OCI-LY3 (cell line): ENCODE data around the gene SPOCD1.

Experiments
- H2AFZ ChIP-seq: fragments of 200-600, 300-600 bp; shearing (Covaris generic); 2 replicates; pipeline ENCODE4 v1.6.0; 2014; ENCODE audit warnings: antibody characterized with exemption, low read depth, low read length
- H3K27ac ChIP-seq: fragments of 200-600, 300-600 bp; sonication (generic); 2 replicates; pipeline ENCODE4 v1.5.1; 2014; ENCODE audit warnings: mild to moderate bottlenecking, low read length, moderate library complexity, mixed read lengths
- H3K27me3 ChIP-seq: fragments of 200-600, 300-600 bp; sonication (generic); 2 replicates; pipeline ENCODE4 v1.6.1; 2014; ENCODE audit warnings: low read depth, low read length, mixed read lengths
- H3K36me3 ChIP-seq: fragments of 200-600, 300-600 bp; sonication (generic); replicated peaks from 2 replicates; pipeline ENCODE3; 2014; ENCODE audit warnings: low read depth, low read length, mixed read lengths
- H3K4me1 ChIP-seq: fragments of 300-600, 200-600 bp; sonication (generic); 2 replicates; pipeline ENCODE4 v1.6.1; 2014; ENCODE audit warnings: low read length, mixed read lengths
- H3K4me2 ChIP-seq: fragments of 200-600, 300-600 bp; sonication (generic); 2 replicates; pipeline ENCODE4 v1.6.1; 2014; ENCODE audit warnings: low read length, mixed read lengths
- H3K4me3 ChIP-seq: fragments of 300-600, 200-600 bp; sonication (generic); 2 replicates; pipeline ENCODE4 v1.5.1; 2014; ENCODE audit warnings: antibody characterized with exemption, mild to moderate bottlenecking, low read length, moderate library complexity
- H3K79me2 ChIP-seq: fragments of 300-600, 200-600 bp; shearing (Covaris generic); 2 replicates; pipeline ENCODE4 v1.6.1; 2014; ENCODE audit warnings: mild to moderate bottlenecking, low read length, mixed read lengths
- H3K9ac ChIP-seq: fragments of 300-600, 200-600 bp; shearing (Covaris generic); 2 replicates; pipeline ENCODE4 v1.6.0; 2014; ENCODE audit warnings: mild to moderate bottlenecking, low read length, moderate library complexity
- H3K9me3 ChIP-seq: fragments of 200-600, 300-600 bp; shearing (Covaris generic); 2 replicates; pipeline ENCODE4 v1.6.1; 2014; ENCODE audit warnings: low read length, mixed read lengths; ENCODE audit not compliant: insufficient read depth
- H4K20me1 ChIP-seq: fragments of 200-600, 300-600 bp; sonication (generic); 2 replicates; pipeline ENCODE4 v1.6.1; 2016; ENCODE audit warnings: low read length, mixed read lengths; ENCODE audit not compliant: insufficient read depth
- CTCF ChIP-seq: fragments of 200-600, 300-600 bp; sonication (generic); IDR thresholded peaks from 2 replicates; pipeline ENCODE4 v1.5.1; 2014; ENCODE audit warnings: antibody characterized with exemption, low read length, low read depth
- EZH2phosphoT487 ChIP-seq: fragments of 200-600 bp; shearing (Covaris generic); IDR thresholded peaks from 2 replicates; pipeline ENCODE4 v1.6.1; 2018; ENCODE audit warnings: antibody characterized with exemption, mixed run types, low read depth

Gene SPOCD1

GRCh38 chr1:31815752-31816500, at the start of gene SPOCD1:
Gene SPOCD1 (minus strand): TSS chr1:31816022. CDS start chr1:31815333, 689 bp downstream.
- Histone ChIP-seq H3K79me2 (no peaks in the 10 kb centered on the region), H4K20me1 (no peaks in the 10 kb centered on the region), H2AFZ (peak within 1 kb of the TSS; percentile 95), H3K9me3 (no peaks in the 10 kb centered on the region), H3K36me3 (no peaks in the 10 kb centered on the region), H3K27me3 (no peaks in the 10 kb centered on the region), H3K27ac (no peak within 1 kb of the TSS), H3K4me3 (peak within 1 kb of the TSS; percentile 80), H3K9ac (peak within 1 kb of the TSS; percentile 52), H3K4me1 (no peaks in the 10 kb centered on the region), H3K4me2 (peak within 1 kb of the TSS; percentile 85)
- TF ChIP-seq CTCF (peak; percentile 81), EZH2phosphoT487 (no peak)

GRCh38 chr1:31862071-31862470, 46.2 kb upstream of the SPOCD1 start:
- Histone ChIP-seq H2AFZ (no peak overlapping the region), H3K27me3 (no peaks in the 10 kb centered on the region), H4K20me1 (no peaks in the 10 kb centered on the region), H3K79me2 (no peaks in the 10 kb centered on the region), H3K4me1 (peaks cover 15% of the 10 kb centered on the region), H3K9me3 (no peaks in the 10 kb centered on the region), H3K9ac (no peak overlapping the region), H3K4me3 (no peak overlapping the region), H3K27ac (no peak overlapping the region), H3K4me2 (no peak overlapping the region), H3K36me3 (no peaks in the 10 kb centered on the region)
- TF ChIP-seq EZH2phosphoT487 (no peak), CTCF (no peak)

- no peaks in the 10 kb centered on the region for H3K36me3 ChIP-seq
- no peaks in the 10 kb centered on the region for H3K27me3 ChIP-seq
- peaks cover 11% of the 10 kb centered on the region for H3K4me1 ChIP-seq
- 0 out of 2 replicates have a peak overlapping the region, but pooled peaks have one; percentile 6 for H3K4me2 ChIP-seq
- TF ChIP-seq CTCF (peak; percentile 39), EZH2phosphoT487 (no peak)
- H2AFZ ChIP-seq: no peak overlapping the region
- H3K27ac ChIP-seq: no peak overlapping the region
- no peaks in the 10 kb centered on the region for H4K20me1 ChIP-seq
- H3K79me2 ChIP-seq: no peaks in the 10 kb centered on the region
- H3K9ac ChIP-seq: no peak overlapping the region
- no peaks in the 10 kb centered on the region for H3K9me3 ChIP-seq
- H3K4me3 ChIP-seq: no peak overlapping the region
Measured at GRCh38 chr1:31861346-31861745, 45.5 kb upstream of the SPOCD1 start.

- Histone ChIP-seq H3K4me1 (peaks cover 9% of the 10 kb centered on the region), H3K79me2 (no peaks in the 10 kb centered on the region)
- TF ChIP-seq CTCF (no peak), EZH2phosphoT487 (no peak)
Measured at GRCh38 chr1:31860581-31860980, 44.8 kb upstream of the SPOCD1 start.

More at GRCh38 chr1:31860581-31860980, 44.8 kb upstream of the SPOCD1 start:
- Histone ChIP-seq H3K27me3 (no peaks in the 10 kb centered on the region), H2AFZ (no peak overlapping the region), H3K9ac (no peak overlapping the region), H4K20me1 (no peaks in the 10 kb centered on the region), H3K27ac (no peak overlapping the region), H3K36me3 (no peaks in the 10 kb centered on the region), H3K9me3 (no peaks in the 10 kb centered on the region), H3K4me3 (no peak overlapping the region), H3K4me2 (no peak overlapping the region)
